ENCODE results near the gene GNA12.

DNA sequence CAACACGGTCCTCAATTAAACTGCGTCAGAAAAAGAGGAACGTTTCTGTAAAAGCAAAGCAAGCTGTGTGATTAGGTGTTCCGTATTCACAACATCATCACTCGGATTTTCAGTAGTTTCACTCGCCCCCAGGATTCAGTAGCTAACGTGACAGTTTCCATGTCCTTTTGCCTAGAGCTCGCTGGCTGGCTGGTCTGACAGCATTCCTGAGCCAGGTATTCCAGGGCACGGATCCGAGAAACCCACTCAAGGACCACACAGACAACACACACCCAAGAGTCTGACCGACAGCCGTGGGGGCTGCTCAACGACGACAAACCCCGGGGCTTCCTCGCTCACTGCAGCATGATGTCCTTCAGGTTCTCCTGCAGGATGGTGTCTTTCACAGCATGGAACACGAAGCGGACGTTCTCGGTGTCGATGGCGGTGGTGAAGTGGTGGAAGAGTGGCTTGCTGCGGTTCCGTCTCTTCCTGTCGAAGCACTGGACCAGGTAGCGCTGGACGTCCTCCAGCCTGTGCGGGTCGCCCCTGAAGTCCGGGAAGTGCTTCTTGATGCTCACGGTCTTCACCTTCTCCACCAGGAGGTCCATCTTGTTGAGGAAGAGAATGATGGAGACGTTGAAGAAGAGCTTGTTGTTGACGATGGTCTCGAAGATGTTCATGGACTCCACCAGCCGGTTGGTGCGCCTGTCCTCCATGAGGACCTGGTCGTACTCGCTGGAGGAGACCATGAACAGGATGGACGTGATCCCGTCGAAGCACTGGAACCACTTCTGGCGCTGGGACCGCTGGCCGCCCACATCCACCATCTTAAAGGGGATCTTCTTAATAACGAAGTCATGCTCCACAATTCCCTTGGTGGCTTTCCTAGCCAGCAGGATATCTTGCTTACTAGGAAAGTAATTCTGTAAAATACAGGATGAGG lies 113.0 kb downstream of the GNA12 start:
- no peak for TF ChIP-seq EP300 (IDR thresholded peaks at IDR 0.05)
- TF ChIP-seq POLR2A (IDR thresholded peaks at IDR 0.05): no peak

Measured in stomach (tissue), 4 donors.